ENCODE data around the gene ABCA3. TPM values are rescaled to one million over a fixed set of nuclear protein-coding genes. Genes with fewer than 3 reads are reported as not detected.

Gene ABCA3
- total and polyA plus RNA-seq, 7 donors, result 0.46 to 21.3 (median 4.9) TPM

DNA sequence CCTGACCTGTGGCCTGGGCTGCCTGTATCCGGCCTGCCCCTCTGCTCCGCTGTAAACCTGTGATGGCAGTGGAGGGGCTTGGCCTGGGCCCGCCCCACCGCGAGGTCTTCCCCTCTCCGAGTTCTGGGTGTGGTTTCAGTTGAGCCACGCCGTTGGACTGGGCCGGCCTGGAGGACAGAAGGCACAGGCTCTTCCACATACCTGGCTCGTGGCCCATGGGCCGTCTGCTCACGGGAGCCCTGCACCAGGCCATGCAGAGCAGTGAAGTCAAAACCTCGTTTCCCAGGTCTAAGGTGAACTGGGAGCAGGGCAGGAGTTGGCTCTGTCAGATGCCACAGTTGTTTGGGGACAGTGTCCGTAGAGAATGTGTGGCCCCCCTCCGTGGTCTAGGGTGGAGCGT lies 67.0 kb downstream of the ABCA3 start:
- WGBS, 2 donors, result 51 to 84% methylated on average over 16 of the region's 16 CpGs
- H3K27ac ChIP-seq, result no peak overlapping the region
- peaks cover 0 to 30% (median 14%) of the 10 kb centered on the region in 4 donors for H3K4me1 ChIP-seq
- DNase-seq, result no peak
- no peaks in the 10 kb centered on the region for H3K9me3 ChIP-seq
- no peak for TF ChIP-seq EP300 (IDR thresholded peaks at IDR 0.05)
- TF ChIP-seq, protein P1, sequence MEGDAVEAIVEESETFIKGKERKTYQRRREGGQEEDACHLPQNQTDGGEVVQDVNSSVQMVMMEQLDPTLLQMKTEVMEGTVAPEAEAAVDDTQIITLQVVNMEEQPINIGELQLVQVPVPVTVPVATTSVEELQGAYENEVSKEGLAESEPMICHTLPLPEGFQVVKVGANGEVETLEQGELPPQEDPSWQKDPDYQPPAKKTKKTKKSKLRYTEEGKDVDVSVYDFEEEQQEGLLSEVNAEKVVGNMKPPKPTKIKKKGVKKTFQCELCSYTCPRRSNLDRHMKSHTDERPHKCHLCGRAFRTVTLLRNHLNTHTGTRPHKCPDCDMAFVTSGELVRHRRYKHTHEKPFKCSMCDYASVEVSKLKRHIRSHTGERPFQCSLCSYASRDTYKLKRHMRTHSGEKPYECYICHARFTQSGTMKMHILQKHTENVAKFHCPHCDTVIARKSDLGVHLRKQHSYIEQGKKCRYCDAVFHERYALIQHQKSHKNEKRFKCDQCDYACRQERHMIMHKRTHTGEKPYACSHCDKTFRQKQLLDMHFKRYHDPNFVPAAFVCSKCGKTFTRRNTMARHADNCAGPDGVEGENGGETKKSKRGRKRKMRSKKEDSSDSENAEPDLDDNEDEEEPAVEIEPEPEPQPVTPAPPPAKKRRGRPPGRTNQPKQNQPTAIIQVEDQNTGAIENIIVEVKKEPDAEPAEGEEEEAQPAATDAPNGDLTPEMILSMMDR (IDR thresholded peaks at IDR 0.05), result no peak
- no peak for TF ChIP-seq POLR2AphosphoS5 (IDR thresholded peaks at IDR 0.05)
- no peak for TF ChIP-seq POLR2A (IDR thresholded peaks at IDR 0.05)
- no peaks in the 10 kb centered on the region for H3K27me3 ChIP-seq
- H3K36me3 ChIP-seq, result peaks cover 0 to 12% (median 2%) of the 10 kb centered on the region in 4 donors
- intact Hi-C loops (cut with DNase I), result loop anchor here (10.0 kb wide), 1 partner anchor 231 kb away; no protein-coding TSS in a partner anchor
- H3K4me3 ChIP-seq, result no peak overlapping the region

DNA sequence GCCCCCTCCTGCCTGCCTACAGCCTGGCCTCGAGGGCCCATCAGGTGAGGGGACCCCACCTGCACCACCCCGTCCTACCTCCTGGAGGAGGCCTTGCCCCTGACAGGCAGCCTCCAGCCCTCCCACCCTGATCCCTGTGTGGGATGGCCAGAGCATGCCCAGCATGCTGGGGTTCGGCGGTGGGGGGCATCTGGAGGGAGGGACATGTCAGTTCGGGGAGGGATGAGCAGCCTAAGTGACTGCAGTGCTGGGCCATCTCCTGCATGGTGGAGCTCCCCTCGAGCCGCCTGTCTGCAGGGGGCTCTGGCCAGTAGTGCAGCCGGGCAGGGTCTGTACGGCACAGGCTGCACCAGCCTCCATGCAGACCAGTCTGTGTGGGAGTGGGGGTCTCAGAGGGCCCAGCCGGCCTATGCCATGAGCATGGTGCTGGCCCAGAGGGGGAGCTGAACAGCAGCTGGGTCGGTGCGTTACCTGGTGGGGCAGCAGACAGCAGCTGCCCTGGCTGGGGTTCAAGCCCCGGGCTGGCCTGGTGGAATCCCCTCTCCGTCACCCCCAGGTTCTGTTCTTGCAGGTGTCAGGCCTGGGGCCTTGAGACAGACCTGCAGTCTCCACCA lies 68.6 kb downstream of the ABCA3 start:
- Histone ChIP-seq H3K4me1 (peaks cover 0 to 35% (median 15%) of the 10 kb centered on the region in 4 donors), H3K36me3 (peaks cover 0 to 12% (median 2%) of the 10 kb centered on the region in 4 donors), H3K4me3 (no peak overlapping the region), H3K27me3 (no peaks in the 10 kb centered on the region), H3K9me3 (no peaks in the 10 kb centered on the region), H3K27ac (no peak overlapping the region)
- no peak for DNase-seq
- 94% methylated on average over 14 of the region's 14 CpGs for WGBS, 2 donors
- intact Hi-C loops (cut with DNase I), result loop anchor here (10.0 kb wide), 1 partner anchor 233 kb away; no protein-coding TSS in a partner anchor
- TF ChIP-seq POLR2AphosphoS5 (IDR thresholded peaks at IDR 0.05) (no peak), POLR2A (IDR thresholded peaks at IDR 0.05) (no peak), EP300 (IDR thresholded peaks at IDR 0.05) (no peak)
- TF ChIP-seq, protein P1 (IDR thresholded peaks at IDR 0.05), result no peak

DNA sequence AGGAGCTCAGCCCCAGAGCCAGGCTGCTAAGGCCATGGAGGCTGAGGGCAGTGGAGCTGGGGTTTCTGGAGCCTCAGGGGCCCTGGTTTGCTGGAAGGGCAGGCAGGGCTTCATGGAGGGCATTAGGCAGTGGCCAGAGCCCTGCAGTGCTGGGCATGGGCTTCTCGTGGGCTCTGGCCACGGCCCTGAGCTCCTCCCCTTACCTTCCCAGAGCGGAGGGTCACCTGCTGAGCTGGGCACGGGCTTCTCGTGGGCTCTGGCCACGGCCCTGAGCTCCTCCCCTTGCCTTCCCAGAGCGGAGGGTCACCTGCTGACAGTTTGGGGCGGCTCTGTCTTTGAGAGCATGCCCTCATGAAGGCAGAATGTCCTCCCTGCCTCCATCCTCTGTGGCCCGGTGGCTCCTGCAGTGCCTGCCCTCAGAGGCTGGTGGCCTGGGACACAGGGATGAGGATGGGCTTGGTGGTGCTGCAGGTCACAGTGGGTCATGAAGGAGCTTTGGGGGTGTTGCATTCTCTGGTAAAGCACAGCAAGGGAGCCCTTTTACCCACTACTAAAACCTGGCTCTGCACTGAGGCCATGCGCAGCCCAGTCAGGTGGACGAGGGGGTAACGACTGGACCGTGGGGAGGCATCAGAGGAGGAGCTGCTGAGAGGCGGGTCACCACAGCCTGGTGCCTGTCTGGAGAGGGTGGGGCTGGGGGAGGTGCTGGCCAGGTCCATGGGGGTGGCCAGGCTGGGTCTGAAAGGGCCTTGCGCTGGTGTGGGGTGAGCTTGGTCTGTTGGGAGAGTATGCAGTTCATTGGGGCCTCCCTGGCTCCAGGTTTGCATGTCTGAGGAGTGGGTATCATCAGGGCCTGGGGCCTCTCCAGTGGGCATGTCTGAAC lies 69.7 kb downstream of the ABCA3 start:
- H3K9me3 ChIP-seq, result no peaks in the 10 kb centered on the region
- TF ChIP-seq POLR2A (IDR thresholded peaks at IDR 0.05) (no peak), EP300 (IDR thresholded peaks at IDR 0.05) (no peak), POLR2AphosphoS5 (IDR thresholded peaks at IDR 0.05) (no peak)
- TF ChIP-seq, protein P1 (IDR thresholded peaks at IDR 0.05), result no peak
- peaks cover 0 to 44% (median 26%) of the 10 kb centered on the region in 4 donors for H3K4me1 ChIP-seq
- H3K4me3 ChIP-seq, result no peak overlapping the region
- no peak for DNase-seq
- intact Hi-C loops (cut with DNase I), result loop anchor here (10.0 kb wide), 1 partner anchor 234 kb away; no protein-coding TSS in a partner anchor
- no peak overlapping the region for H3K27ac ChIP-seq
- H3K36me3 ChIP-seq, result peaks cover 0 to 4% (median under 1%) of the 10 kb centered on the region in 4 donors
- no peaks in the 10 kb centered on the region for H3K27me3 ChIP-seq
- 84 to 93% methylated on average over 15 of the region's 15 CpGs for WGBS, 2 donors

DNA sequence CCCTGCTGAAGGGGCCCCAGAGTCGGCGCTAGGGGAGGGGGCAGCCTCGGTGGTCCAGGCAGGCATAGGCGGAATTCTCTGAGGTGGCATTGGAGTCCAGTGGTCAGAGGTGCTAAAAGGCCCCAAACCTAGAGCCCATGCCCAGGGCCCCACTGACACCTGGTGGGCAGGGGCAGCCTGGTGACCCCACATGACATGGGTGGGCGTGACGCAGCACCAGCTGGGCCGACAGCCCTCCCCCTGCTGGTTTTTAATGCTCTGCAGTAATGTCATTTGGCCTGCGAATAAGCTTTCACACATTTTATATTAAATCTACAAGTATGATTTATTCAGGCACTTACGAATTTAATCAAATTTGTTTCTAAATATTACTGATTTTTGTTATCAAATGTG lies 70.5 kb downstream of the ABCA3 start:
- Histone ChIP-seq H3K36me3 (peaks cover 0 to 4% (median 0%) of the 10 kb centered on the region in 4 donors), H3K4me3 (no peak overlapping the region), H3K27ac (no peak overlapping the region), H3K9me3 (no peaks in the 10 kb centered on the region), H3K4me1 (peaks cover 0 to 52% (median 32%) of the 10 kb centered on the region in 4 donors), H3K27me3 (no peaks in the 10 kb centered on the region)
- WGBS, 2 donors, result 84 to 86% methylated on average over 9 of the region's 9 CpGs
- DNase-seq, result no peak
- intact Hi-C loops (cut with DNase I), result loop anchor here (10.0 kb wide), 1 partner anchor 235 kb away; no protein-coding TSS in a partner anchor
- TF ChIP-seq EP300 (IDR thresholded peaks at IDR 0.05) (no peak), POLR2A (IDR thresholded peaks at IDR 0.05) (no peak), POLR2AphosphoS5 (IDR thresholded peaks at IDR 0.05) (no peak)
- TF ChIP-seq, protein P1 (IDR thresholded peaks at IDR 0.05), result no peak

All from sigmoid colon (tissue), 7 donors.